ENCODE data around the gene ABCC11.

DNA sequence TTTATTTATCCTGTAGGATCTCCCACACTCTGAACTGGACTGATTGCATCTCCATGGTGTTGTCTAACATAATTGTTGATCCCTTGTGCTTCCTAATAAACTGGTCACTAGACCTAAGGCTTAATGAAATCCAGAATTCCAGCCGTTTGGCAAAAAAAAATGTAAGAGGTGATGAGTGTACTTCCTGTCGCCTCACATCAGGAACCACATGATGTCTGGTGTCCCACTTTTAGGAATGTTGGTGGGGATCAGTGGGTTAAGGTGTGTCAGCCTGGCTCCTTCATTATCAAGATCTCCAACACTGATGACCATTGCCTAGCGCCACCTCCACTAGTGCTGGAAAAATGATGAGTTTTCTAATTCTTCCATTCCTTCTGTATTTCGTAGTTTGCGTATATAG, 21.9 kb downstream of the ABCC11 start:
- TF ChIP-seq, protein P1, sequence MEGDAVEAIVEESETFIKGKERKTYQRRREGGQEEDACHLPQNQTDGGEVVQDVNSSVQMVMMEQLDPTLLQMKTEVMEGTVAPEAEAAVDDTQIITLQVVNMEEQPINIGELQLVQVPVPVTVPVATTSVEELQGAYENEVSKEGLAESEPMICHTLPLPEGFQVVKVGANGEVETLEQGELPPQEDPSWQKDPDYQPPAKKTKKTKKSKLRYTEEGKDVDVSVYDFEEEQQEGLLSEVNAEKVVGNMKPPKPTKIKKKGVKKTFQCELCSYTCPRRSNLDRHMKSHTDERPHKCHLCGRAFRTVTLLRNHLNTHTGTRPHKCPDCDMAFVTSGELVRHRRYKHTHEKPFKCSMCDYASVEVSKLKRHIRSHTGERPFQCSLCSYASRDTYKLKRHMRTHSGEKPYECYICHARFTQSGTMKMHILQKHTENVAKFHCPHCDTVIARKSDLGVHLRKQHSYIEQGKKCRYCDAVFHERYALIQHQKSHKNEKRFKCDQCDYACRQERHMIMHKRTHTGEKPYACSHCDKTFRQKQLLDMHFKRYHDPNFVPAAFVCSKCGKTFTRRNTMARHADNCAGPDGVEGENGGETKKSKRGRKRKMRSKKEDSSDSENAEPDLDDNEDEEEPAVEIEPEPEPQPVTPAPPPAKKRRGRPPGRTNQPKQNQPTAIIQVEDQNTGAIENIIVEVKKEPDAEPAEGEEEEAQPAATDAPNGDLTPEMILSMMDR (IDR thresholded peaks at IDR 0.05) = no peak
- no peak for TF ChIP-seq POLR2A (IDR thresholded peaks at IDR 0.05)
